Mesendoderm (in vitro differentiated cells): Measurements from ENCODE around the gene IGF2R.

Experiments
- DNase-seq: peaks from one replicate; pipeline ENCODE4 v3.0.0; 2013
- H2AK5ac ChIP-seq: 2 replicates; pipeline ENCODE4 v1.6.1; 2013; ENCODE audit warnings: low read length, inconsistent platforms
- H2BK120ac ChIP-seq: 2 replicates; pipeline ENCODE4 v1.6.1; 2013; ENCODE audit warnings: low read depth, mild to moderate bottlenecking, low read length, moderate library complexity, mixed read lengths
- H2BK15ac ChIP-seq: replicated peaks from 2 replicates; pipeline ENCODE4 v1.6.1; 2013; ENCODE audit warnings: low read depth, mild to moderate bottlenecking, moderate library complexity
- H2BK5ac ChIP-seq: 2 replicates; pipeline ENCODE4 v1.6.1; 2013; ENCODE audit warnings: low read length, inconsistent platforms
- H3K18ac ChIP-seq: 2 replicates; pipeline ENCODE4 v1.6.1; 2013; ENCODE audit warnings: mild to moderate bottlenecking, low read length, mixed read lengths
- H3K23ac ChIP-seq: one replicate; pipeline ENCODE4 v1.6.1; 2013; ENCODE audit warnings: low read length
- H3K27ac ChIP-seq: 2 replicates; pipeline ENCODE4 v1.5.1; 2013; ENCODE audit warnings: low read depth, mild to moderate bottlenecking, inconsistent platforms, low read length, moderate library complexity
- H3K27me3 ChIP-seq: 2 replicates; pipeline ENCODE4 v1.6.1; 2013; ENCODE audit warnings: low read length, control low read depth, mild to moderate bottlenecking, inconsistent platforms; ENCODE audit not compliant: insufficient read depth, poor library complexity
- H3K36me3 ChIP-seq: 2 replicates; pipeline ENCODE4 v1.6.1; 2013; ENCODE audit warnings: low read length, inconsistent platforms; ENCODE audit not compliant: control insufficient read depth, insufficient read depth
- H3K4ac ChIP-seq: one replicate; pipeline ENCODE4 v1.6.1; 2013; ENCODE audit warnings: low read depth, mild to moderate bottlenecking, low read length, moderate library complexity
- H3K4me1 ChIP-seq: 2 replicates; pipeline ENCODE4 v1.6.1; 2013; ENCODE audit warnings: low read depth, low read length, inconsistent platforms; ENCODE audit not compliant: control insufficient read depth
- H3K4me2 ChIP-seq: 2 replicates; pipeline ENCODE4 v1.6.1; 2013; ENCODE audit warnings: low read length
- H3K4me3 ChIP-seq: 2 replicates; pipeline ENCODE4 v1.5.1; 2013; ENCODE audit warnings: mild to moderate bottlenecking, low read length
- H3K56ac ChIP-seq: one replicate; pipeline ENCODE4 v1.6.1; 2013; ENCODE audit warnings: low read length
- H3K79me1 ChIP-seq: 2 replicates; pipeline ENCODE4 v1.6.1; 2013; ENCODE audit warnings: low read length, inconsistent platforms
- H3K79me2 ChIP-seq: 2 replicates; pipeline ENCODE4 v1.6.1; 2013; ENCODE audit warnings: mild to moderate bottlenecking, low read length; ENCODE audit not compliant: control insufficient read depth, insufficient read depth
- H3K9ac ChIP-seq: 2 replicates; pipeline ENCODE4 v1.6.1; 2013; ENCODE audit warnings: low read length, inconsistent platforms
- H4K5ac ChIP-seq: one replicate; pipeline ENCODE4 v1.6.1; 2013; ENCODE audit warnings: low read length
- H4K8ac ChIP-seq: one replicate; pipeline ENCODE4 v1.6.1; 2013; ENCODE audit warnings: low read depth, mild to moderate bottlenecking, control low read depth, low read length, moderate library complexity
- WGBS: extraction: QIAGEN DNeasy Blood & Tissue Kit; methylation state at CpG from one replicate; pipeline ENCODE4 v1.1.7; 2013; ENCODE audit warnings: low lambda C conversion rate, missing lambda C conversion rate; ENCODE audit not compliant: insufficient coverage; ENCODE audit errors: extremely low coverage; 5-methylcytosine and 5-hydroxymethylcytosine counted together

IGF2R gene

GRCh38 chr6:159929819-159930218, 39.1 kb upstream of the IGF2R start:
- no peak overlapping the region for H3K27ac ChIP-seq
- no CpG with 5 or more reads among the region's 8 CpGs for WGBS
- H2BK120ac ChIP-seq = no peak overlapping the region
- H4K5ac ChIP-seq = no peak overlapping the region
- no peak overlapping the region for H3K4me3 ChIP-seq
- H3K18ac ChIP-seq = no peak overlapping the region
- no peaks in the 10 kb centered on the region for H3K36me3 ChIP-seq
- H3K79me1 ChIP-seq = no peaks in the 10 kb centered on the region
- H3K4ac ChIP-seq = no peak overlapping the region
- H2AK5ac ChIP-seq = no peak overlapping the region
- H3K79me2 ChIP-seq = no peaks in the 10 kb centered on the region
- no peak overlapping the region for H2BK5ac ChIP-seq
- no peak for DNase-seq
- H2BK15ac ChIP-seq = no peak overlapping the region
- H3K4me1 ChIP-seq = no peaks in the 10 kb centered on the region
- H3K56ac ChIP-seq = no peak overlapping the region
- H4K8ac ChIP-seq = no peak overlapping the region
- H3K23ac ChIP-seq = no peak overlapping the region
- H3K4me2 ChIP-seq = no peak overlapping the region
- no peaks in the 10 kb centered on the region for H3K27me3 ChIP-seq
- H3K9ac ChIP-seq = no peak overlapping the region

- no peaks in the 10 kb centered on the region for H3K4me1 ChIP-seq
- WGBS = no CpG with 5 or more reads among the region's 3 CpGs
- no peak overlapping the region for H2BK5ac ChIP-seq
- H2BK15ac ChIP-seq = no peak overlapping the region
- H3K79me1 ChIP-seq = no peaks in the 10 kb centered on the region
- H3K27me3 ChIP-seq = no peaks in the 10 kb centered on the region
- no peak overlapping the region for H4K8ac ChIP-seq
- H3K4me3 ChIP-seq = no peak overlapping the region
- no peak for DNase-seq
- no peak overlapping the region for H3K4ac ChIP-seq
- H3K27ac ChIP-seq = no peak overlapping the region
- no peak overlapping the region for H3K4me2 ChIP-seq
- H2AK5ac ChIP-seq = no peak overlapping the region
- no peak overlapping the region for H2BK120ac ChIP-seq
- no peaks in the 10 kb centered on the region for H3K79me2 ChIP-seq
- H3K56ac ChIP-seq = no peak overlapping the region
- no peak overlapping the region for H3K9ac ChIP-seq
- H4K5ac ChIP-seq = no peak overlapping the region
- H3K18ac ChIP-seq = no peak overlapping the region
- H3K23ac ChIP-seq = no peak overlapping the region
- no peaks in the 10 kb centered on the region for H3K36me3 ChIP-seq
Observed at GRCh38 chr6:159931112-159931511, 37.8 kb upstream of the IGF2R start.

DNA sequence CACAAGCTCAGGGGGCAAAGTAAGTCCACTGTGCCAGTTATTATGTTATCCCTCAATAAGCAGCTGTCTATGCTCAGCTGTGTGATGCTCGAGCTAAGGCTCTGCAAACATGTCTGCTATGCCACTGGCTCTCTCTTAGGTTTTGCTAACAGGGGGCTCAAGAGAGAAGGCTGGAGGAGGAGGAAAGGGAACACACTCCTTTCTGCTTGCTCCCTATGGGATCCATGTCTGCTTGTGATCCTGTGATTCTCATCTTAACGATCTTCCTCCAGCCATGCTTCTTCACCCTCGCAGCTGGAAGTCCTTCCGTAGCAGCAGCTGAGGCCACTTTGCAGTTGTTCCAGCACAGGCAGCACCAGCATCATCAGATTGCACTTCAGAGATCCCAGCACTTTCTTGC, 37.0 kb upstream of the IGF2R start:
- Histone ChIP-seq H4K5ac (no peak overlapping the region), H3K79me2 (no peaks in the 10 kb centered on the region), H2BK15ac (no peak overlapping the region), H2BK5ac (no peak overlapping the region), H2BK120ac (no peak overlapping the region), H3K18ac (no peak overlapping the region), H3K23ac (no peak overlapping the region), H3K56ac (no peak overlapping the region), H3K4me1 (no peaks in the 10 kb centered on the region), H3K4me2 (no peak overlapping the region), H3K4ac (no peak overlapping the region), H3K27me3 (no peaks in the 10 kb centered on the region), H3K9ac (no peak overlapping the region), H3K36me3 (no peaks in the 10 kb centered on the region), H3K27ac (no peak overlapping the region), H3K79me1 (no peaks in the 10 kb centered on the region), H4K8ac (no peak overlapping the region), H3K4me3 (no peak overlapping the region), H2AK5ac (no peak overlapping the region)
- no peak for DNase-seq
- no CpG with 5 or more reads among the region's 4 CpGs for WGBS

DNA sequence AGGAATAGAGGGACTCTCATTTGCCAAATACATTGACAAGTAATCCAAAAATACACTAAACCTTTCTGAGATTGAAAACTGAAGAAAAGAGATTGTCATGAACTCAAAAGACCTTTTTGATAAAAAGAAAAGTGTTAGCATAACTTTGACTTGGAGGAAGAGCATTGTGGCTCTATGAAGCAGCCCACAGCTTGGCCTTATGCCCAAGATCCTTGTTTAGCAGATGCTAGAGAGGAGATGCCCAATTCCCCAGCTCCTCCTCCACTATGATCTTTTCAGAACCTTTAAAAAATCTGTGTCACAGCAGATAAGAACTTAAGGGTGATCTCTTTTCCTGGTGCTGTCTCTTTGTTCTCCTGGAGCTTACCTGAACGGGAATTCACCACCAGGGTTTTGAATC, 35.8 kb upstream of the IGF2R start:
- Histone ChIP-seq H4K5ac (no peak overlapping the region), H3K9ac (no peak overlapping the region), H3K56ac (no peak overlapping the region), H3K36me3 (no peaks in the 10 kb centered on the region), H3K79me1 (no peaks in the 10 kb centered on the region), H4K8ac (no peak overlapping the region), H3K27ac (no peak overlapping the region), H3K4me3 (no peak overlapping the region), H3K79me2 (no peaks in the 10 kb centered on the region), H2BK15ac (no peak overlapping the region), H3K27me3 (no peaks in the 10 kb centered on the region), H3K4me1 (no peaks in the 10 kb centered on the region), H2AK5ac (no peak overlapping the region), H3K4ac (no peak overlapping the region), H3K23ac (no peak overlapping the region), H3K4me2 (no peak overlapping the region), H3K18ac (no peak overlapping the region), H2BK120ac (no peak overlapping the region), H2BK5ac (no peak overlapping the region)
- no peak for DNase-seq
- no CpG with 5 or more reads among the region's 1 CpG for WGBS

DNA sequence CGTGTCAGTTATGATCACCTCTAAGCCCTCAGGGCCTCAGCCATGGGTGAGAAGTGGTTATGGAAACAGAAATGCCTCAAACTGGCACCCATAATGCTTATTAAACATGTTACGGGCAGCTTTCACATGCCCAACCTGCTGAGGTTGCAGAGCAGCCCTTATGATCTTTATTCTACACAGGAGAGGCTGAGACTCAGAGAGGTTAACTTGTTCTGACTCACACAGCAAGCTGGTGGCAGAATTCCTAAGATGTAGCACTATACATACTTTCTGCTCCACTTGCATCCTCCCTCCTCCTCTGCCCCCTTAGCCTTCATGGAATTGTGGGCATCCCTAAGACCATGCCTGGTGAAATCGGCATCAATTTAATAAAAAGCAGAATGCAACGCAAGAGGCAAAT, 34.7 kb upstream of the IGF2R start:
- Histone ChIP-seq H2BK15ac (no peak overlapping the region), H3K79me1 (no peaks in the 10 kb centered on the region), H4K5ac (no peak overlapping the region), H3K27ac (no peak overlapping the region), H3K27me3 (no peaks in the 10 kb centered on the region), H3K18ac (no peak overlapping the region), H2BK5ac (no peak overlapping the region), H3K4ac (no peak overlapping the region), H3K79me2 (no peaks in the 10 kb centered on the region), H3K9ac (no peak overlapping the region), H2BK120ac (no peak overlapping the region), H4K8ac (no peak overlapping the region), H3K4me2 (no peak overlapping the region), H3K4me3 (no peak overlapping the region), H3K36me3 (no peaks in the 10 kb centered on the region), H3K56ac (no peak overlapping the region), H3K4me1 (no peaks in the 10 kb centered on the region), H2AK5ac (no peak overlapping the region), H3K23ac (no peak overlapping the region)
- WGBS = no CpG with 5 or more reads among the region's 4 CpGs
- no peak for DNase-seq

DNA sequence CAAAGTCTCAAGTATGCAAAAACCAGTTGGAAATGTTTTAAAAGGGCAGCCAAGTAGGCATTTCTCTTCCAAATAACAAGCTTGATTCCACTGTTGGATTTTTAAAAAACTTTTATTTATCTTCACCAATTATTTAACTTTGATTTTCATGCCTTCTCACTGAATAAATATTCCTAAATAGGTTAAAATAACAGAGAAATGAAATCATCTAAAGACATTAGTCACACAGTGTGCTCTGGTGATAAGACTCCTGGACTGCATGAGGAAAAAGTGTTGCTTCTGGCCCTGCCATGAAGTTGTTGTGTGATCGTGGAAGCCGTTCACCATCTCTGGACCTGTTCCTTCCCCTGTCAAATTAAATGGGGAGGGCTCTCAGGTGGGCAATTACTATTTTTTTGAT, 33.8 kb upstream of the IGF2R start:
- H2BK15ac ChIP-seq = no peak overlapping the region
- H3K27ac ChIP-seq = no peak overlapping the region
- no peak overlapping the region for H2BK5ac ChIP-seq
- H3K4me3 ChIP-seq = no peak overlapping the region
- H2BK120ac ChIP-seq = no peak overlapping the region
- no peaks in the 10 kb centered on the region for H3K79me1 ChIP-seq
- no peak overlapping the region for H3K9ac ChIP-seq
- no peaks in the 10 kb centered on the region for H3K27me3 ChIP-seq
- H3K4ac ChIP-seq = no peak overlapping the region
- no CpG with 5 or more reads among the region's 2 CpGs for WGBS
- no peak overlapping the region for H4K8ac ChIP-seq
- H3K36me3 ChIP-seq = no peaks in the 10 kb centered on the region
- H3K18ac ChIP-seq = no peak overlapping the region
- H4K5ac ChIP-seq = no peak overlapping the region
- H3K4me1 ChIP-seq = no peaks in the 10 kb centered on the region
- no peak overlapping the region for H2AK5ac ChIP-seq
- no peak for DNase-seq
- no peak overlapping the region for H3K56ac ChIP-seq
- H3K79me2 ChIP-seq = no peaks in the 10 kb centered on the region
- H3K4me2 ChIP-seq = no peak overlapping the region
- no peak overlapping the region for H3K23ac ChIP-seq
